Endothelial cell of umbilical vein (primary cell): Measurements from ENCODE around the gene IRF2BP1.

ENCODE experiments used
- EZH2 ChIP-seq: IDR thresholded peaks from 2 replicates; pipeline ENCODE4 v1.6.1; 2012; ENCODE audit warnings: borderline replicate concordance, low read depth, mild to moderate bottlenecking, moderate library complexity, low read length, inconsistent platforms; ENCODE audit not compliant: severe bottlenecking
- FOS ChIP-seq: IDR thresholded peaks from 2 replicates; pipeline ENCODE4 v1.6.1; 2011; ENCODE audit warnings: mild to moderate bottlenecking, low read length, moderate library complexity, borderline replicate concordance; ENCODE audit not compliant: insufficient read depth
- POLR2A ChIP-seq: IDR thresholded peaks from 2 replicates; pipeline ENCODE4 v1.6.1; 2012; ENCODE audit warnings: low read depth, mild to moderate bottlenecking, control low read depth, low read length
- POLR2AphosphoS5 ChIP-seq: IDR thresholded peaks from 2 replicates; pipeline ENCODE4 v1.6.1; 2012; ENCODE audit warnings: low read depth, mild to moderate bottlenecking, control low read depth, low read length, moderate library complexity; ENCODE audit not compliant: insufficient read depth
- TF ChIP-seq, protein P1 (sequence below), 2 donors: IDR thresholded peaks; 1 replicate in 1 of 2; 2 replicates in 1 of 2; pipeline ENCODE4 v1.5.1; 2011; ENCODE audit warnings: low read length in 2 of 2, mild to moderate bottlenecking in 2 of 2, moderate library complexity in 2 of 2, control low read depth in 1 of 2, inconsistent platforms in 1 of 2, low read depth in 1 of 2; ENCODE audit not compliant: insufficient read depth in 1 of 2; ENCODE audit errors: extremely low read depth in 1 of 2
- TF ChIP-seq, protein P2 (sequence below): IDR thresholded peaks from 2 replicates; pipeline ENCODE4 v1.6.1; 2011; ENCODE audit not compliant: insufficient read depth, insufficient read length

DNA sequence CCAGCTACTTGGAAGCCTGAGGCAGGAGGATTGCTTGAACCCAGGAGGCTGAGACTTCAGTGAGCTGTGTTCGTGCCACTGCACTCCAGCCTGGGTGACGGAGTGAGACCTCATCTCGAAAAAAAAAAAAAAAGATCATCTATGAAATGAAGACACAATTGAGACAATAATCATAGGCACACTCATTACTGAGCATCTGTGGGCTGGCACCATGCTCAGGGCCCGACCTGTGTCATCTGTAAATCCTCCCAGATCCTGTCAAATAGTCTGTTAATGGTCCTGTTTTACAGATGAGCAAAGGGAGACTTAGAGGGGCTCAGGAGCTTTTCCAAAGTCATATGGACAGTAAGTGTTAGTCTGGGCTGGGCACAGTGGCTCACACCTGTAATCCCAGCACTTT, 32.8 kb upstream of the IRF2BP1 start:
- TF ChIP-seq, protein P1, sequence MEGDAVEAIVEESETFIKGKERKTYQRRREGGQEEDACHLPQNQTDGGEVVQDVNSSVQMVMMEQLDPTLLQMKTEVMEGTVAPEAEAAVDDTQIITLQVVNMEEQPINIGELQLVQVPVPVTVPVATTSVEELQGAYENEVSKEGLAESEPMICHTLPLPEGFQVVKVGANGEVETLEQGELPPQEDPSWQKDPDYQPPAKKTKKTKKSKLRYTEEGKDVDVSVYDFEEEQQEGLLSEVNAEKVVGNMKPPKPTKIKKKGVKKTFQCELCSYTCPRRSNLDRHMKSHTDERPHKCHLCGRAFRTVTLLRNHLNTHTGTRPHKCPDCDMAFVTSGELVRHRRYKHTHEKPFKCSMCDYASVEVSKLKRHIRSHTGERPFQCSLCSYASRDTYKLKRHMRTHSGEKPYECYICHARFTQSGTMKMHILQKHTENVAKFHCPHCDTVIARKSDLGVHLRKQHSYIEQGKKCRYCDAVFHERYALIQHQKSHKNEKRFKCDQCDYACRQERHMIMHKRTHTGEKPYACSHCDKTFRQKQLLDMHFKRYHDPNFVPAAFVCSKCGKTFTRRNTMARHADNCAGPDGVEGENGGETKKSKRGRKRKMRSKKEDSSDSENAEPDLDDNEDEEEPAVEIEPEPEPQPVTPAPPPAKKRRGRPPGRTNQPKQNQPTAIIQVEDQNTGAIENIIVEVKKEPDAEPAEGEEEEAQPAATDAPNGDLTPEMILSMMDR (IDR thresholded peaks at IDR 0.05; ENCODE audit: extremely low read depth in 1 of 2, insufficient read depth in 1 of 2, low read depth in 1 of 2, low read length in 2 of 2): no peak
- TF ChIP-seq POLR2A (no peak), EZH2 (no peak), POLR2AphosphoS5 (no peak), FOS (no peak)
- TF ChIP-seq, protein P2, sequence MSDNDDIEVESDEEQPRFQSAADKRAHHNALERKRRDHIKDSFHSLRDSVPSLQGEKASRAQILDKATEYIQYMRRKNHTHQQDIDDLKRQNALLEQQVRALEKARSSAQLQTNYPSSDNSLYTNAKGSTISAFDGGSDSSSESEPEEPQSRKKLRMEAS: no peak
